GM19240 (cell line): ENCODE data around the gene CCDC87.
"Not testable (repeated sequence)": the region's sequence is repeated elsewhere in the genome, so short reads cannot be mapped to it uniquely, and the experiment has no call there.

ENCODE experiments used
- DNase-seq: peaks from one replicate; pipeline ENCODE4 v3.0.0; 2011; ENCODE audit warnings: low spot score; ENCODE audit not compliant: insufficient read length

Gene CCDC87

DNA sequence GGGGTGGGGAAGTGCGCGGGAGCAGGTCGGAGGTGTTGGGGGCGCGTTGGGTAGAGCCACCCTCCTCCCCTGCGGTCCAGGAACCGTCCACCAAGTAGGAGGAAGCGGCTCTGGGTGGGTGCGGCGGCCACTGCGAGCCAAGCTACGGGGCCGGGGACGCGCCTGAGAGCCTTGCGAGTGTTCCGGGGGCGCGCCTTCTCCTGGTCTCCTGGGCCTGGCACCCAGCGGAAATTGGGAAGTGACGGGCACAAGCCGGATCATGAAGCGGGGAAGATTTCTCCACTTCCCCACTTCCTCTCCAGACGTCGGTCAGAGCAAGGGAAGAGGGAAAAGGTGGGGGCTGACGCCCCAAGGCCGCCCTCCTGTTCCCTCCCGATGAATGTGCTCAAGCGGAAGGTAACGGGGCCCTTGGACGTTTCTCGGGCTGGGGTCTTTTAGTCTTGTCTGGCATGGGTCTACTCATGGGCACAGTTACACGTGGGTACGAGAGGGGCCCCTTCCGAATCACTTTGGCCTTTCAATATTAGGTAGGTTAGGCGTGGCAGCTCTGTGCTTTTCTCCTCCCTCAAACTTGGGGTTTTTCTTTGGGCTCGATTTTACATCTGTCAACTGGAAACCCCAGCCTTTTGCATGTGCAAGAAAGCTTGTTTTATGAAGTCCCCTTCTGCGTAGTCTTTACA is 24.4 kb upstream of the CCDC87 start:
- no peak for DNase-seq

DNA sequence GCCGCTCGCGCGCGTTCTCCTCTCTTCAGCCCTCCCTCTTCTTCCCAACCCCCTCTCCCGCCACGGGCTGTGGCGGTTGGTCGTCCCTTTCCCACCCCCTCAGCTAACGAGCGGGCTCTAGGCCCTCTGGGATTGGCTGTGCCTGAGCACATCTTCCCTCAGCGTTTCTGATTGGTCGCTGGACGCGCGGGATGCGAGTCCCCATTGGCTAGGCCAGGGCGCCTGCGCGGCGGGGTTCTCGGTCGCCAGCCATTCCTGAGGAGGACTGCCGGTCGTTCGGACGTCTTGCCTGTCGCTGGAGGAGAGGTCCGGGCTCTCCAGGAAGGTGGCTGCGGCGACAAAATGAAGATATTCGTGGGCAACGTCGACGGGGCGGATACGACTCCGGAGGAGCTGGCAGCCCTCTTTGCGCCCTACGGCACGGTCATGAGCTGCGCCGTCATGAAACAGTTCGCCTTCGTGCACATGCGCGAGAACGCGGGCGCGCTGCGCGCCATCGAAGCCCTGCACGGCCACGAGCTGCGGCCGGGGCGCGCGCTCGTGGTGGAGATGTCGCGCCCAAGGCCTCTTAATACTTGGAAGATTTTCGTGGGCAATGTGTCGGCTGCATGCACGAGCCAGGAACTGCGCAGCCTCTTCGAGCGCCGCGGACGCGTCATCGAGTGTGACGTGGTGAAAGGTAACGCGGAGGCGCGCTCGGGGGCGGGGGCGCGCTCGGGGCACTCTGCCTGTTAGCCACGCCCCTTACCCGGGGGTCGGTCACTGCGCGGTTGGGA is 23.7 kb upstream of the CCDC87 start, which contains the start of gene RBM14:
RBM14 (plus strand) TSS at position 252 of the 776 bp plus-strand sequence; CDS start at position 343, 91 bp downstream.
- peak; percentile 95 for DNase-seq

DNA sequence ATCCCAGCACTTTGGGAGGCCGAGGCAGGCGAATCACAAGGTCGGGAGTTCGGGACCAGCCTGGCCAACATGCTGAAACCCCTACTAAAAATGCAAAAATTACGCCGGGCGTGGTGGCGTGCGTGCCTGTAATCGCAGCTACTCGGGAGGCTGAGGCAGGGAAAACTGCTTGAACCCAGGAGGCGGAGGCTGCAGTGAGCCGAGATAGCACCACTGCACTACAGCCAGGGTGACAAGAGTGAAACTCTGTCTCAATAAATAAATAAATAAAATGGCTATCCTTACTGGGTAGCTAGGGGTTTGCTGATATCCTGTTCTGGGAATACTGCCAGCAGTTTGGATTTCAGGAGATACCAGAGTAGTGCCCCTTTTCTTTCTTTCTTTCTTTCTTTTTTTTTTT is 21.2 kb upstream of the CCDC87 start:
- no peak for DNase-seq

DNA sequence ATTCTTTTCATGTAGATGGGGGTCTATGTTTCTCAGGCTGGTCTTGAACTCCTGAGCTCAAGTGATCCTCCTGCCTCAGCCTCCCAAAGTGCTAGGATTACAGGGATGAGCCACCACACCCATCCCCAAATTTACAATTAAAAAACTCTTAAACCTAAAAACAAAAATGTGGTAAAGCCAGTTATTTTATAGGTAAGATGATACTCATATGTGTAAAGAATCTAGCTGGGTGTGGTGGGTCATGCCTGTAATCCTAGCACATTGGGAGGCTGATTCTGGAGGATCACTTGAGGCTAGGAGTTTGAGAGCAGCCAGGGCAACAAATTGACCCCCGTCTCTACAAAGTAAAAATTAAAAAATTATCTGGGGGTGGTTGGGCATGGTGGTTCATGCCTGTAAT is 19.6 kb upstream of the CCDC87 start:
- DNase-seq, result no peak

GRCh38 chr11:66609721-66610617 is 17.1 kb upstream of the CCDC87 start:
- DNase-seq, result no peak

DNA sequence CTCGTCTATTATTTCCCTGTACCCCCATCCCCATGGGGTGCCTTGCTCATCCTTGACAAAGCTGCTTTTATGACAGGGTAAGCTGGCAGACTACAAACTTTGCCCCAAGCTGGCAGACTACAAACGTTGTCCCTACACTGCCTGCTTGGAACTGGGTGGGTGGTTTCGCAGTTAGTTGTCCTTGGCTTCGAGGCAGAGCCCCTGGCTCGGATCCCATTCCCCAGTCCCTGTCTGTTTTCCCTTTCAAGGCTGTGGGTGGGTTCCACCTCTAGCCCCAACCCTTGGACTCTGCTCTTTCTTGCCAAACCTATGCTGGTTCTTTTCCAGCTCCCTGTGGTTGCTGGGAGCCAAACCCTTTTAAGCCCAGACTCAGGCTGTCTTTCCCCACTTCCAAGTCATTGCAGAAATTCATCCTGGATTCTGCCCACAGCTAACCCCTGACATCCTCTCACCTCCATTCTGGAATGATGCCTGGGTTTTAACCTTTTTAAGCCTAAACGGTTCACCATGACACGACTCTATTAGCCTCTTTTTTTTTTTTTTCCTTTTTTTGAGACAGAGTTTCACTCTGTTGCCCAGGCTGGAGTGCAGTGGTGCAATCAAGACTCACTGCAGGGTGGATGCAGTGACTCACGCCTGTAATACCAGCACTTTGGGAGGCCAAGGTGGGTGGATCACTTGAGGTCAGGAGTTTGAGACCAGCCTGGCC is 14.4 kb upstream of the CCDC87 start:
- DNase-seq, result no peak

- DNase-seq, result not testable (repeated sequence)
Observed at GRCh38 chr11:66606608-66607007, 13.7 kb upstream of the CCDC87 start.

GRCh38 chr11:66604155-66604554 is 11.3 kb upstream of the CCDC87 start:
- DNase-seq, result no peak

GRCh38 chr11:66603072-66603471 is 10.2 kb upstream of the CCDC87 start:
- DNase-seq, result no peak

DNA sequence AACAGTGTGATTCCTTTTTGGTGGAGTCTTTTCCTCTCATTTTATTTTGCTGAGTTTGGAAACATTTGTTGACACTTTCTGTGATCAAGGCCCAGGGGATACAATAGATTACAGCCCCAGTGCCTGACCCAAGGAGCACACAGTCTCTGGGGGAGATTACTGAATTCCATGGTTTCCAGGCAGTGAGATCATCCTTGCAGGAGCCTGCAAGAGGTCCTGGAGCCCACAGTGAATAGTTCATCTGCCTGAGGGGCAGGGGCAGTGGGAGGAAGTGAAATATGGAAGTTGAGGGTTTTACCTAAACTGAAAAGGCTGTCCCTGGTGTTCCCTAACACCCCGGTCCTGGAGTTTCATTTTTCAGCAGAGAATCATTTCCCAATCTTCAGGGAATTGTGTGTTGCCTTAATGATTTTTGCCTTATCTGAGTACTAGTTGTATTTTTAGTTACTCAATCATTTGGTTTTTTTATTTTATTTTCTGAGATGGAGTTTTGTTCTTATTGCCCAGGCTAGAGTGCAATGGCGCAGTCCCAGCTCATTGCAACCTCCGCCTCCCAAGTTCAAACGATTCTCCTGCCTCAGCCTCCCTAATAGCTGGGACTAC is 7.9 kb upstream of the CCDC87 start:
- DNase-seq, result no peak

- DNase-seq, result no peak
Observed at GRCh38 chr11:66600219-66600618, 7.4 kb upstream of the CCDC87 start.

DNA sequence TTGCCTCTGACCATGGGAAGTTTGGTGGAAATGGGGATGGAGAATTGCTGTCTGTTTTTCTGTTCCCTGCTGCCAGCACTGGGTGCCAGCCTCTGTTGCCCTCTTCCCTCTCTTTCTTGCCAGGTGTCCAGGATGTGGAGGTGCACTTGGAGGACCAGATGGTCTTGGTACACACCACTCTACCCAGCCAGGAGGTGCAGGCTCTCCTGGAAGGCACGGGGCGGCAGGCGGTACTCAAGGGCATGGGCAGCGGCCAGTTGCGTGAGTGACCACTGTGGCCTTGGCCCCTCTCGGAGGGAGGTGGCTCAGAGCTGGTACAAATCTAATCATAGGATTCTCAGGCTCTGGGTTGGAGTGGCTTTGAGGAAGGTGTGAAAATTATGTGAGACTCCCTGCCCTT is 6.1 kb upstream of the CCDC87 start:
- no peak for DNase-seq

DNA sequence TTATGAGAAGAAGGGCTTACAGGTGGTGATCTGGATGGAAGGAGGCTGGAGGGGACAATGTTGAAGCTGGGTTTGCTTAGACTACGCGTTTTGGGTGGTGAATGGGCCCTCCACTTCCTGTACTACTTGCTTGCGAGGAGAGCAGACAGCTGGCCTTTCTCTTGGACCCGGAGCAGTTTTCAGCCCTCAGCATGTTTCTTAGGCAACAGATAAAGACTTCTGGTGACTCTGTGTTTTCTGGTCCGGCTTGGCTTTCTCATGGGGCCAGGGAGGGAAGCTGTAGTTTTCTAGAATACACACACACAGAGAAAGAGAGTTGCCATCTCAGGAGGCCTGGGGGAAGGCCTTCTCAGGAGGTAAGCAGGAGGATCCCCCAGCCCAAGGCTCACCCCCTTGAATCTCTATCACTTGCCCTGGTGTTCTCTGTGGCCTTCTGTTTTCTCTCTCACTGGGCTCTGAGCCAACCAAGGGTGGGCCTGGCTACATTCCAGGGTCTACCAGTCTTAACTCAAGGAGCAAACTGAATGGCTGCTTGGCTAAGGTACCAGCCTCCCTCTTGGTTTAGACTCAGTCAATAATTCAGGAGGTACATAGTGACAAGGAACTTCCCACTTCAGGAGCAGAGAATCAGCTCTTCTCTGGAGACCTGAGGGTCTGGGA is 2.5 kb upstream of the CCDC87 start:
- DNase-seq, result no peak

DNA sequence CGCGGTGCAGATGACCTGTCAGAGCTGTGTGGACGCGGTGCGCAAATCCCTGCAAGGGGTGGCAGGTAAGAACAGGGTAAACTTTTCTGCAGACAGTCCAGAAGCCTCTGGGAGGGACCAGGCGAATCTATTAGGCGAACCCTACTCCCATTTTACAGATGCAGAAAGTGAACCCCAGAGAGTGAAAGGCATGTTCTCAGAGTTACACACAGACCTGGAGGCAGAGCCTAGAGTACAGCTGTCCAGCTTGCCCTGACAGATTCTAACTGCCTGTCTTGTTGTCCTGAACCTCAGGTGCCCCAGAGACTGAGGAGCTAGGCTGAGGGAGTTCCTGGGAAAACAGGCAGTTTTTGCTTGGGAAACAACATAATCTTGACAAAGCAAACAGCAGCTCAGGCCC is 787 bp upstream of the CCDC87 start:
- DNase-seq, result no peak

- DNase-seq, result no peak
Observed at GRCh38 chr11:66593303-66593635, 406 bp upstream of the CCDC87 start.

- DNase-seq, result no peak
Observed at GRCh38 chr11:66591175-66591574, 1.7 kb downstream of the CCDC87 start.

GRCh38 chr11:66589996-66590675 is 2.7 kb downstream of the CCDC87 start:
- DNase-seq, result no peak

GRCh38 chr11:66589315-66589714 is 3.5 kb downstream of the CCDC87 start:
- not testable (repeated sequence) for DNase-seq

DNA sequence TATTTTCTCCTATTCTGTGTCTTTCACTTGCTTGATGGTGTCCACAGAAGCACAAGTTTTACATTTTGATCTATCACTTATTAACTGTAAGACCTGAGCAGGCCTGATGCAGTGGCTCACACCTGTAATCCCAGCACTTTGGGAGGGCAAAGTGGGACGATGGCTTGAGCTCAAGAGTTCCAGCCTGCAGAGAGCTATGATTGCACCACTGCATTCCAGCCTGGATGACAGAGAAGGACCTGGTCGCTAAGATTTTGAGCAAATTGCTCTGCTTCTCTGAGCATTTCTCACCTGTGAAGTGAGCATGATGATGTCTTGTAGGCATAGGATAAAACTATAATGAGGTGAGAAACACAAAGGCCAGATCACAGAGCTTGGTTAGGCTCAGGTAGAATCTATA is 6.7 kb downstream of the CCDC87 start:
- DNase-seq, result no peak

DNA sequence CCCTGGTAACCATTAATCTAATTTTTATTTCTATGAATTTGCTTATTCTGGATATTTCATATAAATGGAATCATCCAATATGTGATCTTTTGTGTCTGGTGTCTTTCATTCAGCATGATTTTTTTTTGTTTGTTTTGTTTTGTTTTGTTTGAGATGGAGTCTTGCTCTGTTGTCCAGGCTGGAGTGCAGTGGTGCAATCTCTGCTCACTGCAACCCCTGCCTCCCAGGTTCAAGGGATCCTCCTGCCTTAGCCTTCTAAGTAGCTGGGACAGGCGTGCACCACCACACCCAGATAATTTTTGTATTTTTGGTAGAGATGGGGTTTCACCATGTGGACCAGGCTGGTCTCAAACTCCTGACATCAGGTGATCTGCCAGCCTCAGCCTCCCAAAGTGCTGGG is 7.4 kb downstream of the CCDC87 start:
- not testable (repeated sequence) for DNase-seq
